ENCODE measurements around the gene SMC6. TPM values are rescaled to one million over a fixed set of nuclear protein-coding genes. Genes with fewer than 3 reads are reported as not detected.

The SMC6 gene
- total and polyA plus RNA-seq, 8 donors = 3.3 to 67.4 (median 13.4) TPM

DNA sequence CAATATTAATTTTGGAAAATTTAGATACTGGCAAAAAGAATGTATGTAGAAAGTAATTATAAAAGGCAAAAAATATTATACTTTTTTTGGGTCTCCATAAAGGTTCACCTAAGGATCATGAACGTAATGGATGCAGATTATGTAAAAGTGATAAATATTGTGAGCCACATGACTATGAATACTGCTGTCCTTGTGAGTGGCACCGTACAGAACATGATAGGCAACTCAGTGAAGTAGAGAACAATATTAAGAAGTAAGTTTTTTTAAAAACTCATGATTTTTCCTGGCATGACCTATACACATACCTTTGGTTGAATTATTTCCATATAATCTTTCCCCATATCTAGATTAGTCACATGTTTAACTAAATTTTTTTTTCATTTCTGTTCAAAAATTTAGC is 18.9 kb upstream of the SMC6 start:
- intact Hi-C loops (cut with DNase I; ENCODE audit: low total_unique reads) = no loop called here
- H3K27me3 ChIP-seq = no peaks in the 10 kb centered on the region
- TF ChIP-seq POLR2AphosphoS5 (IDR thresholded peaks at IDR 0.05) = no peak
- TF ChIP-seq POLR2A (IDR thresholded peaks at IDR 0.05) = no peak
- TF ChIP-seq EP300 (IDR thresholded peaks at IDR 0.05) = no peak
- TF ChIP-seq, protein P1, sequence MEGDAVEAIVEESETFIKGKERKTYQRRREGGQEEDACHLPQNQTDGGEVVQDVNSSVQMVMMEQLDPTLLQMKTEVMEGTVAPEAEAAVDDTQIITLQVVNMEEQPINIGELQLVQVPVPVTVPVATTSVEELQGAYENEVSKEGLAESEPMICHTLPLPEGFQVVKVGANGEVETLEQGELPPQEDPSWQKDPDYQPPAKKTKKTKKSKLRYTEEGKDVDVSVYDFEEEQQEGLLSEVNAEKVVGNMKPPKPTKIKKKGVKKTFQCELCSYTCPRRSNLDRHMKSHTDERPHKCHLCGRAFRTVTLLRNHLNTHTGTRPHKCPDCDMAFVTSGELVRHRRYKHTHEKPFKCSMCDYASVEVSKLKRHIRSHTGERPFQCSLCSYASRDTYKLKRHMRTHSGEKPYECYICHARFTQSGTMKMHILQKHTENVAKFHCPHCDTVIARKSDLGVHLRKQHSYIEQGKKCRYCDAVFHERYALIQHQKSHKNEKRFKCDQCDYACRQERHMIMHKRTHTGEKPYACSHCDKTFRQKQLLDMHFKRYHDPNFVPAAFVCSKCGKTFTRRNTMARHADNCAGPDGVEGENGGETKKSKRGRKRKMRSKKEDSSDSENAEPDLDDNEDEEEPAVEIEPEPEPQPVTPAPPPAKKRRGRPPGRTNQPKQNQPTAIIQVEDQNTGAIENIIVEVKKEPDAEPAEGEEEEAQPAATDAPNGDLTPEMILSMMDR (IDR thresholded peaks at IDR 0.05) = no peak
- no peaks in the 10 kb centered on the region for H3K9me3 ChIP-seq
- no peak overlapping the region for H3K4me3 ChIP-seq
- DNase-seq = no peak
- 92 to 97% (median 95%) methylated on average over 2 of the region's 2 CpGs for WGBS, 5 donors
- H3K4me1 ChIP-seq = no peaks in the 10 kb centered on the region
- peaks cover 0 to 31% (median 14%) of the 10 kb centered on the region in 4 donors for H3K36me3 ChIP-seq
- no peak overlapping the region for H3K27ac ChIP-seq

DNA sequence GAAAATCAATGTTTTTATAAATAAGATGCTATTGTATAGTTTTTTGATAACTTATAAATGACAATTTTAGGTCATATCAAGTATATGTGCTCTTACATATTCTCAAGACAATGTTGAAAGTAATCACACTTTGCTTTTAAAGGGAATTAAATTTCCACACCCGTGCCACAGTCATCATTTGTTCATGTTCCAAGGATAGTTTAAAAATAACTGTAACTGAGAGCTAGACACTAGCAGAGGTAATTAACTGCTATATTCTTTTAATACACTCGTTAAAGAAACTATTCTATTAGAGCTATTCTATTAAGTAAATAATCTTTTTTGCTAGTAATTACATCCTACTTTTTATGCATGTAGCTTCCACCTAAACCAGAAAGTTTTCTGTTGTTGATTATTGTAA is 18.3 kb upstream of the SMC6 start:
- intact Hi-C loops (cut with DNase I; ENCODE audit: low total_unique reads) = no loop called here
- H3K9me3 ChIP-seq = no peaks in the 10 kb centered on the region
- WGBS, 5 donors = 95 to 98% (median 97%) methylated on average over 2 of the region's 2 CpGs
- TF ChIP-seq, protein P1 (IDR thresholded peaks at IDR 0.05) = no peak
- TF ChIP-seq POLR2AphosphoS5 (IDR thresholded peaks at IDR 0.05) = no peak
- TF ChIP-seq POLR2A (IDR thresholded peaks at IDR 0.05) = no peak
- no peak for TF ChIP-seq EP300 (IDR thresholded peaks at IDR 0.05)
- H3K4me3 ChIP-seq = no peak overlapping the region
- no peak for DNase-seq
- H3K36me3 ChIP-seq = peaks cover 0 to 31% (median 15%) of the 10 kb centered on the region in 4 donors
- no peaks in the 10 kb centered on the region for H3K27me3 ChIP-seq
- no peak overlapping the region for H3K27ac ChIP-seq
- no peaks in the 10 kb centered on the region for H3K4me1 ChIP-seq

DNA sequence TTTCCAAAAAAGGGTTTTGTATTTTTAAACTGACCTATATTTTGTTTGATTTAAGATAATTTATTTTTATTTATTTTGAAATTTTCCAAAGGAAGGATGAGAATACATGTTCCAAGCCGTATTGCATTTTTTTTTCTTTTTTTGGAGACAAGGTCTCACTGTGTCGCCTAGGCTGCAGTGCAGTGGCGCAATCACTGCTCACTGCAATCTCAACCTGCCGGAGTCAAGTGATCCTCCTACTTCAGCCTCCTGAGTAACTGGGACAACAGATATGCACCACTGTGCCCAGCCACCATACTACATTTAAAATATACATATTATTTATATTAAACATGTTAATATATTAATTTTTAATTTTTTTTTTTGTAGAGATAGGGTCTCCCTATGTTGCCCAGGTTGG is 15.3 kb upstream of the SMC6 start:
- intact Hi-C loops (cut with DNase I; ENCODE audit: low total_unique reads) = no loop called here
- no peaks in the 10 kb centered on the region for H3K4me1 ChIP-seq
- no peak for DNase-seq
- H3K27ac ChIP-seq = no peak overlapping the region
- TF ChIP-seq, protein P1 (IDR thresholded peaks at IDR 0.05) = no peak
- TF ChIP-seq EP300 (IDR thresholded peaks at IDR 0.05) = no peak
- TF ChIP-seq POLR2A (IDR thresholded peaks at IDR 0.05) = no peak
- TF ChIP-seq POLR2AphosphoS5 (IDR thresholded peaks at IDR 0.05) = no peak
- H3K9me3 ChIP-seq = no peaks in the 10 kb centered on the region
- peaks cover 0 to 26% (median 11%) of the 10 kb centered on the region in 4 donors for H3K36me3 ChIP-seq
- H3K27me3 ChIP-seq = no peaks in the 10 kb centered on the region
- WGBS, 5 donors = 95 to 100% (median 96%) methylated on average over 4 of the region's 4 CpGs
- H3K4me3 ChIP-seq = no peak overlapping the region

DNA sequence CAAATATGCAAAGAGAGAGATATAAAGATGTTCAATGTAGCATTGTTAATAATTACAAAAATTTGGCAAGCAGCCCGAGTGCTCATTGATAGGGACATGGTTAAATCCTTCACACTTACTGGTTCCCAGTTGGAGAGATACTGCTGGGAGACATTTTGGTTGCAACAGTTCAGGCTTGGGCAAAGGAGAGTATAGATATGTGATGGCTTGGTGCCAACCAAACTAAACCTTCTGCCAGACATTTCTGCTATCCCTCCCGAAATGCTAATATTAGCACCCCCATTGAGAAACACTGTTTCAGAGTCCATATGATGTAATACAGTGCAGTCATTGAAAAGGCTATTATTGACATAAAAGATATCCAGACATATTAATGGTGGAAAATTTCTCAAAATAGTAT is 11.8 kb upstream of the SMC6 start:
- H3K9me3 ChIP-seq = no peaks in the 10 kb centered on the region
- no peak for DNase-seq
- no peaks in the 10 kb centered on the region for H3K4me1 ChIP-seq
- WGBS, 5 donors = 55 to 79% (median 61%) methylated on average over 2 of the region's 2 CpGs
- TF ChIP-seq, protein P1 (IDR thresholded peaks at IDR 0.05) = no peak
- no peak for TF ChIP-seq EP300 (IDR thresholded peaks at IDR 0.05)
- no peak for TF ChIP-seq POLR2A (IDR thresholded peaks at IDR 0.05)
- TF ChIP-seq POLR2AphosphoS5 (IDR thresholded peaks at IDR 0.05) = no peak
- H3K27ac ChIP-seq = no peak overlapping the region
- intact Hi-C loops (cut with DNase I; ENCODE audit: low total_unique reads) = no loop called here
- no peaks in the 10 kb centered on the region for H3K27me3 ChIP-seq
- H3K4me3 ChIP-seq = no peak overlapping the region
- H3K36me3 ChIP-seq = peaks cover 0 to 11% (median 5%) of the 10 kb centered on the region in 4 donors
